ENCODE measurements around the gene PIP5K1C. TPM values are rescaled to one million over a fixed set of nuclear protein-coding genes. Genes with fewer than 3 reads are reported as not detected.

Gene PIP5K1C
- total and polyA plus RNA-seq, 9 of the 15 experiments (the other 6 are each of a cell fraction or from before 2014, with no cell fraction given), result 0.38 to 22.1 (median 4.1) TPM

DNA sequence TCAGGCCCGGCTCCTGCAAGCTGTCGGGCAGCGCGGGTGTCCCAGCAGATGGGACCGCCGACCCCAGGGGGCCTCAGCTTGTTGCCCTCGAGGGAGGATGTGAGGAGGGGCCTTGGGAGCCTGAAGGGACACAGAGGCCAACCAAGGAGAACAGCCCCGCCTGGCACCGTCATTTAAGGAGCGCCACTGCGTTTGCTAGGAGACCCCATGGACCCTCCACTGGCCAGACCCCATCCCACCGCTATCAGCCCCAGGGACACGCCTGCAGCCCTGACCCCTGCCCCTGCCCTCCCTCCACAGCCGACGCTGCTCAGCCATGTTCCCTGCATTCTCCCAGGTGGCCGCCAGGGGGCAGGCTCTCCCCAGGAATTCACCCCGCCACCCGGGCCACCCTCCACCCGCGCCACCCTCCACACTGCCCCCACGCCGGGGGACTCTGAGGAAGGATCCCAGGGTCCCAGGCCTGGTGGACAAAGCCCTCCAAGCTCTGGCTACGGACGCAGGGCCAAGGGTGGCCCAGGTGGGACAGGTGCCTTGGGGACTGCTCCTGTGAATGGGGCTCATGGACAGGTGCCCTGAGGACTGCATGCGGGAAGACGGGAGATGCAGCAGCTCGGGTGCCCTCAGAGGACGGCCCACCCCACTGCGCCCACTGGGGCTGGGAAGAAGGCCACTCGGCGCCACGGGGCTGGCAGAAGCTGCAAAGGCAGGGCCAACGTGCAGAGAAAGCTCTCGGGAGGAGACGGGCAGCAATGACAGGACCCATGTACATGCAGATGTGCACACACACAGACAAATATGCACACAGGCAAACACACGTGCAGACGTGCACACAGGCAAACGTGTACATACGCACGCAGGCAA, 34.4 kb downstream of the PIP5K1C start (continued):
- TF ChIP-seq, protein P1, sequence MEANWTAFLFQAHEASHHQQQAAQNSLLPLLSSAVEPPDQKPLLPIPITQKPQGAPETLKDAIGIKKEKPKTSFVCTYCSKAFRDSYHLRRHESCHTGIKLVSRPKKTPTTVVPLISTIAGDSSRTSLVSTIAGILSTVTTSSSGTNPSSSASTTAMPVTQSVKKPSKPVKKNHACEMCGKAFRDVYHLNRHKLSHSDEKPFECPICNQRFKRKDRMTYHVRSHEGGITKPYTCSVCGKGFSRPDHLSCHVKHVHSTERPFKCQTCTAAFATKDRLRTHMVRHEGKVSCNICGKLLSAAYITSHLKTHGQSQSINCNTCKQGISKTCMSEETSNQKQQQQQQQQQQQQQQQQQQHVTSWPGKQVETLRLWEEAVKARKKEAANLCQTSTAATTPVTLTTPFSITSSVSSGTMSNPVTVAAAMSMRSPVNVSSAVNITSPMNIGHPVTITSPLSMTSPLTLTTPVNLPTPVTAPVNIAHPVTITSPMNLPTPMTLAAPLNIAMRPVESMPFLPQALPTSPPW (CRISPR knock-in tag; IDR thresholded peaks at IDR 0.05), result peak; percentile 69
- TF ChIP-seq KDM4B (IDR thresholded peaks at IDR 0.05; ENCODE audit: borderline replicate concordance in 2 of 2, low read depth in 1 of 2), result no peak
- TF ChIP-seq, protein P2, sequence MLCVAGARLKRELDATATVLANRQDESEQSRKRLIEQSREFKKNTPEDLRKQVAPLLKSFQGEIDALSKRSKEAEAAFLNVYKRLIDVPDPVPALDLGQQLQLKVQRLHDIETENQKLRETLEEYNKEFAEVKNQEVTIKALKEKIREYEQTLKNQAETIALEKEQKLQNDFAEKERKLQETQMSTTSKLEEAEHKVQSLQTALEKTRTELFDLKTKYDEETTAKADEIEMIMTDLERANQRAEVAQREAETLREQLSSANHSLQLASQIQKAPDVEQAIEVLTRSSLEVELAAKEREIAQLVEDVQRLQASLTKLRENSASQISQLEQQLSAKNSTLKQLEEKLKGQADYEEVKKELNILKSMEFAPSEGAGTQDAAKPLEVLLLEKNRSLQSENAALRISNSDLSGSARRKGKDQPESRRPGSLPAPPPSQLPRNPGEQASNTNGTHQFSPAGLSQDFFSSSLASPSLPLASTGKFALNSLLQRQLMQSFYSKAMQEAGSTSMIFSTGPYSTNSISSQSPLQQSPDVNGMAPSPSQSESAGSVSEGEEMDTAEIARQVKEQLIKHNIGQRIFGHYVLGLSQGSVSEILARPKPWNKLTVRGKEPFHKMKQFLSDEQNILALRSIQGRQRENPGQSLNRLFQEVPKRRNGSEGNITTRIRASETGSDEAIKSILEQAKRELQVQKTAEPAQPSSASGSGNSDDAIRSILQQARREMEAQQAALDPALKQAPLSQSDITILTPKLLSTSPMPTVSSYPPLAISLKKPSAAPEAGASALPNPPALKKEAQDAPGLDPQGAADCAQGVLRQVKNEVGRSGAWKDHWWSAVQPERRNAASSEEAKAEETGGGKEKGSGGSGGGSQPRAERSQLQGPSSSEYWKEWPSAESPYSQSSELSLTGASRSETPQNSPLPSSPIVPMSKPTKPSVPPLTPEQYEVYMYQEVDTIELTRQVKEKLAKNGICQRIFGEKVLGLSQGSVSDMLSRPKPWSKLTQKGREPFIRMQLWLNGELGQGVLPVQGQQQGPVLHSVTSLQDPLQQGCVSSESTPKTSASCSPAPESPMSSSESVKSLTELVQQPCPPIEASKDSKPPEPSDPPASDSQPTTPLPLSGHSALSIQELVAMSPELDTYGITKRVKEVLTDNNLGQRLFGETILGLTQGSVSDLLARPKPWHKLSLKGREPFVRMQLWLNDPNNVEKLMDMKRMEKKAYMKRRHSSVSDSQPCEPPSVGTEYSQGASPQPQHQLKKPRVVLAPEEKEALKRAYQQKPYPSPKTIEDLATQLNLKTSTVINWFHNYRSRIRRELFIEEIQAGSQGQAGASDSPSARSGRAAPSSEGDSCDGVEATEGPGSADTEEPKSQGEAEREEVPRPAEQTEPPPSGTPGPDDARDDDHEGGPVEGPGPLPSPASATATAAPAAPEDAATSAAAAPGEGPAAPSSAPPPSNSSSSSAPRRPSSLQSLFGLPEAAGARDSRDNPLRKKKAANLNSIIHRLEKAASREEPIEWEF (CRISPR knock-in tag; IDR thresholded peaks at IDR 0.05), result no peak
- TF ChIP-seq ZNF23 (CRISPR knock-in tag; IDR thresholded peaks at IDR 0.05), result no peak
- TF ChIP-seq NCOA4 (IDR thresholded peaks at IDR 0.05; ENCODE audit: partially characterized antibody), result no peak
- TF ChIP-seq ZZZ3 (IDR thresholded peaks at IDR 0.05), result no peak
- TF ChIP-seq ZNF830 (CRISPR knock-in tag; IDR thresholded peaks at IDR 0.05), result no peak
- no peak for TF ChIP-seq NFATC3 (IDR thresholded peaks at IDR 0.05)
- TF ChIP-seq STAG1 (CRISPR knock-in tag; IDR thresholded peaks at IDR 0.05; ENCODE audit: borderline replicate concordance), result peak; percentile 53; the same call in 1 of the 2 replicates
- TF ChIP-seq POLR2H (tag; IDR thresholded peaks at IDR 0.05; ENCODE audit: low read depth), result no peak
- 0 out of 2 replicates have a peak, but pooled peaks have one; percentile 18 for TF ChIP-seq CXXC5 (CRISPR knock-in tag; IDR thresholded peaks at IDR 0.05)
